HG03060 (cell line): ENCODE data around the gene SCCPDH.

Experiments
- ATAC-seq: cut with Tn5 transposase; IDR thresholded peaks from one replicate; pipeline ENCODE4 v1.9.1; 2021; ENCODE audit warnings: low read depth, moderate number of reproducible peaks; ENCODE audit not compliant: unreplicated experiment

The SCCPDH gene

GRCh38 chr1:246781212-246781611, 57.0 kb downstream of the SCCPDH start:
- ATAC-seq, result no peak

DNA sequence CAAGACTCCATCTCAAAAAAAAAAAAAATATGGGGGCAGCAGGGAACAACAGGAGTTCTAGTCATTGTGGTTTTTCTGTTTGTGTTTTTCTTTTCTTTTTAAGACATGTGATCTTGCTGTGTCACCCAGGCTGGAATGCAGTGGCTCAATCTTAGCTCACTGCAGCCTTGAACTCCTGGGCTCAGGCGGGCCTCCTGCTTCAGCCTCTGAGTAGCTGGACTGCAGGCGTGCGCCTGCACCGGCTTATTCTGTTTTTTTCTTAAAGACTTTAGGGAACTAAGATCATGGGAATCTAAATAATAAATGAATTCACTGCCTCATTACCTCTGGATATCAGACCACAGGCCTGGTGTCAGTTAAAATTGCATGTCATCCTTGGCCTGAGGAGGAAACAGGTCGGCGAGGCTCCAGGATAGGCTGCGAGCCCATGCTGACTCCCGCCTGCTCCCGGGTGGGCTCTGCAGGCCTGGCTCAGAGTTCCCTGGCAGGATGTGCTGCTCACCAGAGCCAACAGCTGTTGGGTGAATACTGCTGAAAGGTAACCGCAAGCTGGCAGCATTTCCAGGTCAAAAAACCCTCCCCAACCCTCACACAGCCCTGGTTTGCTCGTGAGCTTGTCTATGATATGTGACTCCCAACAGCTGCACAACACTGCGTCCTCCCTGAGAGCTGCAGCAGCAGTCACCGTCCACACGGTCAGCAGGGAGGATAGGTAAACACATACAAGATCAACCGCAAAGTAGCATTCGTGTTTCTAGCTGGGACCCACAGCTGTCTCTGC, 58.1 kb downstream of the SCCPDH start:
- ATAC-seq, result peak; percentile 87

DNA sequence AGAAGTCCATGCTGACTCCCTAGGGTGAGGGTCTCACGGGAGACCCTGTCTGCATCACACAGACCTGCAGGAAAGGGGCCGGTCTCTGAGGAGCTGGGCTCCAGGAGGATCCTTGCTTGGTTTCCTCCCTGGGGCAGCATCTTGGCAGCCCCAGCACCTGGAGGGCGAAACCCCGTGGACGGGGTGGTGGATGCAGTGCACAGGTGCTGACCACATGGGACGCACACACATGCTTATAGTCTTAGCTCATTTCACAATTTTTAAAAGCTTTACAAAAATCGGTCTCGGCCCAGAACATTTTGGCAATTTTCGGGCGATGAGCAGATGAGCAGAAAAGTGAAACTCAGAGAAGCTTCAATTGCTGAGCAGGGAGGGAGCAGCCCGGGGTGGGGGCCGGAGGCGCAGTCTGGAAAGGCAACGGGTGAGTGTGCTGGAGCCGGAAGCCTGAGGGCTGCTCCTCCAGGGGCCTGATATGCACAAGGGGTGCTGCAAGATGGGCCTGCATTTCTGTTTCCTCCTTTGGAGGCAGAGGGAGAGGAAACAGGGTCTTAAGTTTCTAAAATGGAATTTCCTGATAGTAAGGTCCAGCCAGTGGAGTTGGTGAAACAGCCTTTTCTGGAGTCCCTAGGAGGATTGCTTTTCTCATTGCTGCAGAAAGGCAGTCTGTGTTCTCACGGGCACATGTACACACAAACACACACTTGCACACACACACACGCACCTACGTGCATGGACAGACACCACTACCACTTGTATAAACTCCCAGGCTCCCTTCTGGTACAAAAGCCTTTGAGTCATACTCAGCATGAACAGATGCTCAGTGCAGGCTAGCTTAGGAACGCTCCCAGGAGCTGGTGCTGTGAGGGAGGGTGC, 60.6 kb downstream of the SCCPDH start:
- ATAC-seq, result no peak

- ATAC-seq, result no peak
These were observed 61.4 kb downstream of the SCCPDH start for GRCh38 chr1:246785494-246786111.

- ATAC-seq, result no peak
These were observed 62.5 kb downstream of the SCCPDH start for GRCh38 chr1:246786606-246787238.

DNA sequence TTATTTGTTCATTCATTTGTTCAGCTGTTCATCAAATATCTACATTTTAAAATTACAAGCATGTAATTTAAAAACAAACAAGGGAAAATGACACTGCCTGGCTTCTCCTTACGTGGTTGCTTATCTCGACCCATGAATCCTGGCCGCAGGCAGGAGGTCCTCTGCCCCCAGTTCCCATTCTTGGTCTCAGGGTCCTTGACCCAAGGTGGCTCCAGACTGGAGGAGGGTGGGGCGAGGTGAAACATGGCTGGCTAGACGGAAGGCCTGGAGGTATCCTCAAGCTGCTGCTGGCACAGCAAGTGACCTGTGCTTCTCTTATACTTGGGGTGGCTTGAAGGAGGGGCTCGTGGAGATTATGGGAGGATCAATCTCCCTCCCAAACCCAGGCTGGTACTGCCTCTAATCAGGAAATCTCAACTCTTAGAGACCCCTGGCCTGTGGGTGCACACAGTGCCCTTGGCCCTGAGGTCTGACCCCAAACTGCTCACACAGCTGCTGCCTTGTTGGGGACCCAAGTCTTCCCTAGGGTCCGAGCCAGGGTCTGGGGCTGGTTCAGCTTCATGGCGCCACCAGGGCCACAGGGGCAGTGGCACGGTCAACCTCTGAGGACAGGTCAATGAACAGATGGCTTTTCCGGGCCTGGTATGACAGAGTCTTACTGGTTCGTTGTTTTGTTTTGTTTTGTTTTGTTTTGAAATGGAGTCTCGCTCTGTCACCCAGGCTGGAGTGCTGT, 63.7 kb downstream of the SCCPDH start:
- ATAC-seq, result no peak

GRCh38 chr1:246788895-246789338, 64.7 kb downstream of the SCCPDH start:
- ATAC-seq, result no peak

DNA sequence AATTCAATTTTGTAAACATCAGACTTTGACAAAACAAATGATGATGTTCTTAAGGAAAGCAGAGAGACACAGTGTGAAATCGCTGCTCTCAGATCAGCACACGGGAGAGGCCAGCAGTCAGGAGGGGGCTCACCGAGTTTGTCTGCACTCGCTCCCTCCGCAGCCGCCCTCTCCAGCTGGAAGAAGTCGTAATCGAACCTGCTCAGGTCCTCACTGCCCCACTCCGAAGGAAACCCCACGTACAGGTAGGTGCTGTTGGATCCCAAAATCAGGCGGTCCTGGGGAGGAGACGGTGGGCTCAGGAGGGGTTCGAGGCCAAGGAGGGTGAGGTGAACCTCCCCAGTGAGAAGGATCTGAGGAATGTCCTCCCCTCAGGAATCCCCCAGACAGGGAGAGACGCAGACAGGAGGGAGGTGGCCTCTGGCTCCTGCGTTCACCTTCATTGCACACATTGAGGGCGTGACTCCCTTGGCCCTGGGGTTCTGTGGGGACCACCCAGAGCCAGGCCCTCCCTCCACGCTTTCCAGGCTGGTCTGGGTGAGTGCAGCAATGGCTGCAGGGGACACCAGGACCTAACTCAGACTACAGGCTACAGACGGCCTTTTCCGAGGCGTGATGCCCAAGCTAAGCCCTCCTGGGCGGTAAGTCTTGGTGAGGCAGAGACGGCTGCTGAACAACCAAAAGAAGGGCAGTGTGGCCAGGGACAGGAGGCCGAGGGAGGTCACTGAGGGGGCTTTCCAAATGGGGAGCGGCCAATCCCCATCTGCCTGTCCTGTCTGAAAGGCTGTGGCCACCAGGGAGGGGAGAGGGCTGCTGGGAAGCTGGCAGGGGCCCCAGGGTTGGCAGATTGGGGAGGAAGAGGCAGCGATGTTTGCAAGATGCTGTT, 65.5 kb downstream of the SCCPDH start:
- no peak for ATAC-seq

DNA sequence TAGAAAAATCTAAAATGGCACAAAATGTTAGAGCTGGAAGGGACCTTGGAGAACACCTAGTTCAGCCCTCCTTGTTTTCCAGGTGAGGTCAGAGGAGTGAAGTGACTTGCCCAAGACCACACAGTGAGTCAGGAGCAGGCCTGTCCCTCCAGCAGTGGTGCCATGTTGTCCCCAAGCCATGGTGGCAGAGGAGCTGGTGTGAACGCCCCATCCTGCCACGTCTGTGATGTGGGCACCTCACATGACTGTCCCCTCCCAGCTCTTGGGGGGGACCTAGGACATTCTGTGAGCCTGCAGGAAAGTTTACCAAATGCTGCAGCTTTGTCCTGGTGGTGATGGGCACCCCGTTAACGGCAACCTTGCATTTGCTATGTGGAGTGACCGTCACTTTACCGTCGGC, 66.2 kb downstream of the SCCPDH start:
- no peak for ATAC-seq

DNA sequence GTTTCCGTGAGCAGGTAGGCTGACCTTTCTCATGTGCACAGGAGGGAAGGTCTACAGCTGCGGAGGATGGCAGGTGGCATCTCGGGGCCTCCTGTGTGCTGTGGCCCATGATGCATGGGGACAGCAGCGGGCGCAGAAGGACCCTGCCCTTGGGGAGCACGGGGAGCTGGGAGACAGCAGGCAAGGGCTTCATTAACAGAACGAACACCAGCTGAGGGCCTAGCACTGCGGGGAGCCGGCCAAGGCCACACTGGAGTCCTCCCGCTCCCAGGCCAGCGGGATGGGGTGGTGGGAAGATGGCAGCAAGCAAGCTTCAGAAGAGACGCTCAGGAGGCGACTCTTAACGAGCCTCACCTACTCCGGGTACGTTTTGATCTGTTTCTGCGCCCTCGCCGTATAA, 66.6 kb downstream of the SCCPDH start:
- no peak for ATAC-seq

GRCh38 chr1:246791303-246791918, 67.2 kb downstream of the SCCPDH start:
- no peak for ATAC-seq

DNA sequence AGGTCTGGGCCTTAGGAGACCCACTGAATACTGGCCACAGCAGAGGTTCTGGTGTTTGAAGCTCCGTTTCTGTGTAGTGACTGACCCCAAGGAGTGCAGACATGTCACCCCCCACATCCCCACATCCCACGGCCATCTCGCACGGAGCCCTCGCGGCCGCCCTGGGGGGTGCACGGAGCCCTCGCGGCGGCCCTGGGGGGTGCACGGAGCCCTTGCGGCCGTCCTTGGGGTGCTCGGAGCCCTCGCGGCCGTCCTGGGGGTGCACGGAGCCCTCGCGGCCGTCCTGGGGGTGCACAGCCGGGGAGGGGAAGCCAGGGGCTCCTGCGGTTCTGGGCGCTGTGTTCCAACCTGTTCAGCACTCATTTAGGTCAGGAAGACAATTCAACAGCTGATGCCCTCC, 68.4 kb downstream of the SCCPDH start:
- ATAC-seq, result no peak

DNA sequence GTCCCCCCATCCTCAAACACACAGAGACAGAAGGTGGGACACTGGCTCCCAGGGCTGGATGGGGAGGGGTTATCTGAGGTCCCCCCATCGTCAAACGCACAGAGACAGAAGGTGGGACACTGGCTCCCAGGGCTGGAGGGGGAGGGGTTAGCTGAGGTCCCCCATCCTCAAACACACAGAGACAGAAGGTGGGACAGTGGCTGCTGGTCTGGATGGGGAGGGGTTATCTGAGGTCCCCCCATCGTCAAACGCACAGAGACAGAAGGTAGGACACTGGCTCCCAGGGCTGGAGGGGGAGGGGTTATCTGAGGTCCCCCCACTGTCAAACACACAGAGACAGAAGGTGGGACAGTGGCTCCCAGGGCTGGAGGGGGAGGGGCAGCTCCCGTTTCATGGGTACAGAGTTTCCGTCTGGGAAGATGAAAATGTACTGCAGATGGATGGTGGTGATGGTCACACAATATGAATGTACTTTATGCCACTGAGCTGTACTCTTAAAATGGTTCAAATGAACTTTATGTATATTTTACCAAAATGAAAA, 69.2 kb downstream of the SCCPDH start:
- ATAC-seq, result no peak

GRCh38 chr1:246794048-246794827, 70.0 kb downstream of the SCCPDH start:
- no peak for ATAC-seq

DNA sequence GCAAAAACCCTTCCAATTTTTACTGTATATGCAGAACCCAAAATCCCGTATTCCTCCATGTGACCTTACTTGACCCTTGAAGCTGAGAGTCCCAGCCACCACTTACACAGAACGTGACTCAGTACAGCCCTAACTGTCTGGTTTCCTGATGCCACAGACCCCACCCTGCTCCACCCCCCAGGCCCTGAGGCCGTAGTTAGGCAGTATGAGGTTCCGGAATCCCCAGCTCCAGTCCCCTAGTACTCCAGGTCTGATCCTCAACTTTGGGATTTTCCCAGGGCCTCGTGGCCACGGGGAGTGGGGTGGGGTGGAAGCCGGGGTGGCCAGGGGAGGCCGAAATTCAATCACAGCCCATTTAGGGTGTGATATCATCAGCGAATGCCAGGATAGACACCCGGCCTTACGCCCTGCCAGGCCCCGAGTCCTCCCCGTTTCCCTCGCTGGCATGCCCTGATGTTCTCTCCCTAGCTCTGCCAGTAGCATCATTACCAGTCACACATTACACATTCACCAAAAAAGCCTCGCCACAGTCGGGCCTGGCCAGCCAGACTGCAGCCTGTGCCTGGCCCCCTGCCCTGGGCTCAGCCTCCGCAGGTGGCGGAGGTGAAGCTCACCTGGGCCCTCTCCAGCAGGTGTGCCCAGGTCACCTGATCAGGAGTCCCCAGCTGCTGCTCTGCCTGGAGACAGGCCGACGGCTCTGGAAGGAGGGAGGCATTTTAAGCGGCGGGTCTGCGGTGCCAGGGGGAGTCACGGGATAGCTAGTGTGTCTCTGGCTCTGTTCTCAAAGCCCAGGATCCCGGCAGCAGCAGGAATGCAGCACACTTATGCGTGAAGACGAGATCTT, 70.8 kb downstream of the SCCPDH start:
- ATAC-seq, result no peak

DNA sequence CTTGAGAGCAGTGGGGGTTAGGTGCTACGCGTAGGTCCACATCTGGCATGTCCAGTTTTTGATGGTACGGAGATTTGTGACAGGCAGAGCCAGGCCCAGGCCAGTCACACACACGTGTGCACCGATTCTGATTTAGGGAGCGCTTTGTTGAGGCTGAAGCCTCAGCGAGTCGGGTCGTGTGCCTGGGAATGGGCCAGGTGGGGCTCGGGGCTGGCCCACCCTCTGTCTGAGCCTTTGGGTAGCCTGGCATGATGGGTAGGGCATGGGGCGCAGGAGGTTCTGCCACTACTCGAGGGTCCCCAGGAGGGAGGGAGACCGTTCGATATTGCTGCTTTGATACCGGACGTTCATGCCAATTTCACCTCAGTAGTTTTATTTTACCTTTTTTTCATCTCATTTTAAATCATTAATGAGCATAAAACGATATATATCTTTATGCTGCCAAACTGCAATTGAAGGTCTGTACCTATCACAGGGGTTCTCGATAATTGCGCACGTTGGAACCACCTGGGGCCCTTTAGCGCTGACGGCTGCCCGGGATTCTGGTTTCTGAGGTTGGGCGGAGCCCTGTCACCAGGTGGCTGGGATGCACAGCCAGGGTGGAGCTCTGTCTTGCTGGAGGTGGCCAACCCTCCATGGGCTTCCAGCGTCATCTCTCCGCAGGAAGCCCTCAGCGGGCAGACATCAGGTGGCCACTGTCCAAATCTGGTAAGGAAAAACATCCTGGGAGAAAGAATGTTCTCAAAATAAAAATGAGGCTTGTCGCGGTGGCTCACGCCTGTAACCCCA, 71.9 kb downstream of the SCCPDH start:
- no peak for ATAC-seq
